ENCODE results near the gene IL12RB2. TPM values are rescaled to one million over a fixed set of nuclear protein-coding genes. Genes with fewer than 3 reads are reported as not detected.

IL12RB2 gene
- total RNA-seq, 1 experiment from 2014 or later, result 0.22 TPM

DNA sequence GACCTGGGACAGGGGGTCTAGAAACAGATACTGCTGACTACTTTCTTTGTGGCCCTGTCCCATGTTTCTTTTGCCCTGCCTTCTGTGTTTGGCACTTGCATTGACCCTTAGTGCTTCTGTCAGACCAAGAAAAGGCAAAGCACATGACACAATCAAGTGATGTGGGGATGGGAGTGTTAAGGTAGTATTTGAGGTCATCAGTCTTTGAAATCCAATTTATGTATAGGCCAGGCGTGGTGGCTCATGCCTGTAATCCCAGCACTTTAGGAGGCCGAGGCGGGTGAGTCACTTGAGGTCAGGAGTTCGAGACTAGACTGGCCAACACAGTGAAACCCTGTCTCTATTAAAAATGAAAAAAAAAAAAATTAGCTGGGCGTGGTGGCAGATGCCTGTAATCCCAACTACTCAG is 96.5 kb downstream of the IL12RB2 start:
- ATAC-seq, result peak; percentile 53
- ChIA-PET RAD21 (ENCODE audit: low non-redundant PET in 1 of 2, low total read pairs in 2 of 2, uncharacterized antibody in 2 of 2, unreplicated experiment in 2 of 2) (no interaction called here), POLR2A (no interaction called here), CTCF (no interaction called here)
- H3K9ac ChIP-seq (ENCODE audit: low read length), result no peak overlapping the region
- peaks cover 24% of the 10 kb centered on the region; the same call in 1 of the 2 replicates for H4K20me1 ChIP-seq (ENCODE audit: insufficient read depth)
- H3K36me3 ChIP-seq (ENCODE audit: control insufficient read depth in 1 of 2, insufficient read depth in 2 of 2, low read length in 2 of 2), result no peaks in the 10 kb centered on the region
- BruUV-seq (replicated peaks), result no TSS peak
- H3K4me2 ChIP-seq (ENCODE audit: low read length), result peak overlapping the region; percentile 44; the same call in 1 of the 2 replicates
- H3K9me2 ChIP-seq (ENCODE audit: insufficient read depth), result no peaks in the 10 kb centered on the region
- no peak overlapping the region for H3K27ac ChIP-seq (ENCODE audit: low read depth, low read length)
- H2AFZ ChIP-seq (ENCODE audit: low read depth, low read length, poor library complexity, severe bottlenecking), result no peak overlapping the region
- peaks cover 19% of the 10 kb centered on the region for H3K79me2 ChIP-seq (ENCODE audit: insufficient read depth, low read length)
- TF ChIP-seq ZFX (IDR thresholded peaks at IDR 0.05), result no peak
- no peak for TF ChIP-seq EGR1 (IDR thresholded peaks at IDR 0.05; ENCODE audit: low read depth)
- TF ChIP-seq FOSL1 (IDR thresholded peaks at IDR 0.05; ENCODE audit: low read depth), result peak; percentile 41; the same call in 1 of the 2 replicates
- 0 out of 2 replicates have a peak, but pooled peaks have one; percentile 52 for TF ChIP-seq CBX3 (IDR thresholded peaks at IDR 0.05; ENCODE audit: low read depth)
- TF ChIP-seq JUND (IDR thresholded peaks at IDR 0.05), result peak; percentile 48
- 0 out of 2 replicates have a peak, but pooled peaks have one; percentile 19 for TF ChIP-seq SP1 (IDR thresholded peaks at IDR 0.05; ENCODE audit: low read depth)
- peaks cover 11 to 64% of the 10 kb centered on the region in 2 experiments for H3K4me1 ChIP-seq (ENCODE audit: control insufficient read depth in 1 of 2, insufficient read depth in 2 of 2, low read length in 2 of 2)
- no peaks in the 10 kb centered on the region for H3K27me3 ChIP-seq (ENCODE audit: insufficient read depth, low read length)
- peak; percentile 38 for DNase-seq (ENCODE audit: low read depth, low spot score)
- H3K4me3 ChIP-seq (replicated peaks in 1 of 2; ENCODE audit: low read depth in 1 of 2, low read length in 2 of 2), result no peak overlapping the region
- H3K9me3 ChIP-seq (ENCODE audit: control insufficient read depth in 1 of 2, insufficient read depth in 1 of 2, low read depth in 1 of 2, low read length in 2 of 2), result no peaks in the 10 kb centered on the region
- intact Hi-C loops (cut with micrococcal nuclease), result no loop called here

GRCh38 chr1:67405473-67406245 is 98.0 kb downstream of the IL12RB2 start:
- DNase-seq (ENCODE audit: low read depth, low spot score) (no peak), ATAC-seq (no peak)
- Histone ChIP-seq H3K9ac (ENCODE audit: low read length) (no peak overlapping the region), H3K79me2 (ENCODE audit: insufficient read depth, low read length) (peaks cover 33% of the 10 kb centered on the region), H3K27me3 (ENCODE audit: insufficient read depth, low read length) (no peaks in the 10 kb centered on the region), H3K27ac (ENCODE audit: low read depth, low read length) (no peak overlapping the region), H3K36me3 (ENCODE audit: control insufficient read depth in 1 of 2, insufficient read depth in 2 of 2, low read length in 2 of 2) (peaks cover 6% of the 10 kb centered on the region in 2 experiments; a peak in 1 of 4 replicates), H3K4me1 (ENCODE audit: control insufficient read depth in 1 of 2, insufficient read depth in 2 of 2, low read length in 2 of 2) (peaks cover 8 to 51% of the 10 kb centered on the region in 2 experiments), H3K9me3 (ENCODE audit: control insufficient read depth in 1 of 2, insufficient read depth in 1 of 2, low read depth in 1 of 2, low read length in 2 of 2) (no peaks in the 10 kb centered on the region), H2AFZ (ENCODE audit: low read depth, low read length, poor library complexity, severe bottlenecking) (no peak overlapping the region), H4K20me1 (ENCODE audit: insufficient read depth) (peaks cover 35% of the 10 kb centered on the region; the same call in 1 of the 2 replicates), H3K4me2 (ENCODE audit: low read length) (peak overlapping the region; percentile 44; the same call in 1 of the 2 replicates), H3K4me3 (replicated peaks in 1 of 2; ENCODE audit: low read depth in 1 of 2, low read length in 2 of 2) (no peak overlapping the region), H3K9me2 (ENCODE audit: insufficient read depth) (no peaks in the 10 kb centered on the region)
- intact Hi-C loops (cut with micrococcal nuclease), result no loop called here
- TF ChIP-seq ZFX (IDR thresholded peaks at IDR 0.05), result no peak
- TF ChIP-seq, protein P1, sequence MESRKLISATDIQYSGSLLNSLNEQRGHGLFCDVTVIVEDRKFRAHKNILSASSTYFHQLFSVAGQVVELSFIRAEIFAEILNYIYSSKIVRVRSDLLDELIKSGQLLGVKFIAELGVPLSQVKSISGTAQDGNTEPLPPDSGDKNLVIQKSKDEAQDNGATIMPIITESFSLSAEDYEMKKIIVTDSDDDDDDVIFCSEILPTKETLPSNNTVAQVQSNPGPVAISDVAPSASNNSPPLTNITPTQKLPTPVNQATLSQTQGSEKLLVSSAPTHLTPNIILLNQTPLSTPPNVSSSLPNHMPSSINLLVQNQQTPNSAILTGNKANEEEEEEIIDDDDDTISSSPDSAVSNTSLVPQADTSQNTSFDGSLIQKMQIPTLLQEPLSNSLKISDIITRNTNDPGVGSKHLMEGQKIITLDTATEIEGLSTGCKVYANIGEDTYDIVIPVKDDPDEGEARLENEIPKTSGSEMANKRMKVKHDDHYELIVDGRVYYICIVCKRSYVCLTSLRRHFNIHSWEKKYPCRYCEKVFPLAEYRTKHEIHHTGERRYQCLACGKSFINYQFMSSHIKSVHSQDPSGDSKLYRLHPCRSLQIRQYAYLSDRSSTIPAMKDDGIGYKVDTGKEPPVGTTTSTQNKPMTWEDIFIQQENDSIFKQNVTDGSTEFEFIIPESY (IDR thresholded peaks at IDR 0.05; ENCODE audit: extremely low read depth, insufficient replicate concordance, low read length), result no peak
- TF ChIP-seq SIN3A (IDR thresholded peaks at IDR 0.05; ENCODE audit: low read depth), result no peak
- no peak for TF ChIP-seq RAD21 (IDR thresholded peaks at IDR 0.05; ENCODE audit: low read depth)
- no peak for TF ChIP-seq ELF1 (IDR thresholded peaks at IDR 0.05; ENCODE audit: borderline replicate concordance, low read depth)
- TF ChIP-seq, protein P2, sequence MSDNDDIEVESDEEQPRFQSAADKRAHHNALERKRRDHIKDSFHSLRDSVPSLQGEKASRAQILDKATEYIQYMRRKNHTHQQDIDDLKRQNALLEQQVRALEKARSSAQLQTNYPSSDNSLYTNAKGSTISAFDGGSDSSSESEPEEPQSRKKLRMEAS (IDR thresholded peaks at IDR 0.05), result no peak
- no peak for TF ChIP-seq CEBPB (IDR thresholded peaks at IDR 0.05; ENCODE audit: low read depth)
- TF ChIP-seq CBX3 (IDR thresholded peaks at IDR 0.05; ENCODE audit: low read depth), result no peak
- ChIA-PET RAD21 (ENCODE audit: low non-redundant PET in 1 of 2, low total read pairs in 2 of 2, uncharacterized antibody in 2 of 2, unreplicated experiment in 2 of 2) (no interaction called here), CTCF (no interaction called here), POLR2A (no interaction called here)
- BruUV-seq (replicated peaks), result no TSS peak
